ENCODE data around the gene ELOVL1.

Gene ELOVL1

GRCh38 chr1:43388613-43389012 lies 20.8 kb upstream of the ELOVL1 start:
- Histone ChIP-seq H3K4me3 (replicated peaks; ENCODE audit: insufficient read depth, low read length) (peak overlapping the region; percentile 95), H3K27me3 (ENCODE audit: insufficient read depth, poor library complexity, severe bottlenecking) (no peaks in the 10 kb centered on the region), H3K27ac (replicated peaks) (peak overlapping the region; percentile 86)
- TF ChIP-seq CTCF (IDR thresholded peaks at IDR 0.05; ENCODE audit: insufficient read depth, low read length) = no peak
- TF ChIP-seq POLR2AphosphoS5 (IDR thresholded peaks at IDR 0.05; ENCODE audit: low read depth) = no peak
- TF ChIP-seq REST (IDR thresholded peaks at IDR 0.05; ENCODE audit: insufficient replicate concordance, low read depth) = no peak
- no peak for TF ChIP-seq SPI1 (IDR thresholded peaks at IDR 0.05; ENCODE audit: borderline replicate concordance, low read depth)
- TF ChIP-seq GABPA (IDR thresholded peaks at IDR 0.05; ENCODE audit: low read depth) = no peak
- DNase-seq (ENCODE audit: low read depth in 1 of 2, low spot score in 1 of 2) = peak in 1 of 2 experiments; percentile 34

- Histone ChIP-seq H3K27ac (replicated peaks) (peak overlapping the region; percentile 86), H3K4me3 (replicated peaks; ENCODE audit: insufficient read depth, low read length) (no peak overlapping the region)
- DNase-seq (ENCODE audit: low read depth in 1 of 2, low spot score in 1 of 2) = peak in 1 of 2 experiments; percentile 45
These were observed 20.3 kb upstream of the ELOVL1 start for GRCh38 chr1:43387976-43388599.

More at GRCh38 chr1:43387976-43388599, 20.3 kb upstream of the ELOVL1 start:
- no peaks in the 10 kb centered on the region for H3K27me3 ChIP-seq (ENCODE audit: insufficient read depth, poor library complexity, severe bottlenecking)
- TF ChIP-seq REST (IDR thresholded peaks at IDR 0.05; ENCODE audit: insufficient replicate concordance, low read depth) = no peak
- TF ChIP-seq GABPA (IDR thresholded peaks at IDR 0.05; ENCODE audit: low read depth) = no peak
- TF ChIP-seq SPI1 (IDR thresholded peaks at IDR 0.05; ENCODE audit: borderline replicate concordance, low read depth) = no peak
- no peak for TF ChIP-seq CTCF (IDR thresholded peaks at IDR 0.05; ENCODE audit: insufficient read depth, low read length)
- TF ChIP-seq POLR2AphosphoS5 (IDR thresholded peaks at IDR 0.05; ENCODE audit: low read depth) = no peak
